Loucy (cell line): Measurements from ENCODE around the gene RGS1.

Experiments
- H2AFZ ChIP-seq: fragments of 200-600 bp; sonication (generic); 2 replicates; pipeline ENCODE4 v1.6.0; 2016; ENCODE audit warnings: antibody characterized with exemption, mild to moderate bottlenecking, low read length, moderate library complexity
- H3F3A ChIP-seq: fragments of 200-600 bp; 2 replicates; pipeline ENCODE4 v1.6.0; 2016; ENCODE audit warnings: antibody characterized with exemption, low read depth, mild to moderate bottlenecking
- H3K27me3 ChIP-seq: fragments of 200-600 bp; sonication (generic); 2 replicates; pipeline ENCODE4 v1.6.1; 2014; ENCODE audit warnings: low read length, mild to moderate bottlenecking; ENCODE audit not compliant: insufficient read depth, poor library complexity, severe bottlenecking
- H3K36me3 ChIP-seq: fragments of 200-600 bp; sonication (generic); 2 replicates; pipeline ENCODE4 v1.6.1; 2016; ENCODE audit warnings: low read length; ENCODE audit not compliant: insufficient read depth
- H3K4me1 ChIP-seq: fragments of 200-600 bp; sonication (generic); 2 replicates; pipeline ENCODE4 v1.5.1; 2014; ENCODE audit warnings: low read length, mild to moderate bottlenecking; ENCODE audit not compliant: insufficient read depth, poor library complexity, severe bottlenecking
- H3K4me2 ChIP-seq: fragments of 200-600 bp; sonication (generic); 2 replicates; pipeline ENCODE4 v1.6.0; 2014; ENCODE audit warnings: antibody characterized with exemption, low read length, low read depth, mild to moderate bottlenecking; ENCODE audit not compliant: poor library complexity, severe bottlenecking
- H3K4me3 ChIP-seq: fragments of 200-600 bp; sonication (generic); 2 replicates; pipeline ENCODE4 v1.5.1; 2014; ENCODE audit warnings: low read length, mild to moderate bottlenecking, mixed read lengths; ENCODE audit not compliant: poor library complexity, severe bottlenecking
- H3K79me2 ChIP-seq: fragments of 200-600 bp; sonication (generic); 2 replicates; pipeline ENCODE4 v1.6.1; 2014; ENCODE audit warnings: low read length; ENCODE audit not compliant: insufficient read depth
- H3K9ac ChIP-seq: fragments of 200-600 bp; sonication (generic); 2 replicates; pipeline ENCODE4 v1.6.0; 2014; ENCODE audit warnings: mild to moderate bottlenecking, low read depth, low read length, moderate library complexity; ENCODE audit not compliant: poor library complexity, severe bottlenecking
- H3K9me2 ChIP-seq: fragments of 200-600 bp; sonication (generic); replicated peaks from 2 replicates; pipeline ENCODE4 v1.6.1; 2016; ENCODE audit warnings: low read depth, low read length, mixed read lengths
- H3K9me3 ChIP-seq: fragments of 200-600 bp; sonication (generic); 2 replicates; pipeline ENCODE4 v1.6.1; 2014; ENCODE audit warnings: mild to moderate bottlenecking, antibody characterized with exemption, low read length, low read depth; ENCODE audit not compliant: insufficient read depth
- H4K20me1 ChIP-seq: fragments of 200-600 bp; sonication (generic); 2 replicates; pipeline ENCODE4 v1.6.0; 2014; ENCODE audit warnings: antibody characterized with exemption, low read length, mild to moderate bottlenecking; ENCODE audit not compliant: insufficient read depth, poor library complexity, severe bottlenecking
- EZH2phosphoT487 ChIP-seq: fragments of 200-600 bp; IDR thresholded peaks from 2 replicates; pipeline ENCODE4 v1.6.1; 2018; ENCODE audit warnings: antibody characterized with exemption, mild to moderate bottlenecking, moderate library complexity, borderline replicate concordance
- TF ChIP-seq, protein P1 (sequence below): fragments of 200-600 bp; sonication (generic); conservative IDR thresholded peaks from 2 replicates; pipeline ENCODE4 v1.5.1; 2014; ENCODE audit warnings: mild to moderate bottlenecking, antibody characterized with exemption, low read length

Gene RGS1

DNA sequence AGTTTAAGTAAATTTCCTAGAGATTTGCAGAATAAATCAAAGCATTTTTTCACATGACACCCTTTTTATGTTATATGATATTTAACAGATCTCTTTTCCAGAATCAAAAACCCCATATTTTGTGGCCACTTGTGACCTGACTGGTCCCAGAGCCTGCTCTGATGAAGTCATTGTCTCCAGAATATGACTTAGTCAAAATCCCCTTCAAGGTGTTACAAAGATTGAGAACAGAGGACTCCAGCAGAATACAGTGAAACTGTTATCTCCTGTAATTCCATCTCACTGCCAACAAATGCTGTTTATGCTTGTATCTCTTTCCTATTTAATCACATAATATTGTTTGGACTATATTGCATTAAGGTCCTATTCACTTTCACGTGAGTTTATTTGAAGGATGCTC lies 25.6 kb downstream of the RGS1 start:
- H3K9me3 ChIP-seq: no peaks in the 10 kb centered on the region
- H3K4me2 ChIP-seq: no peak overlapping the region
- no peaks in the 10 kb centered on the region for H4K20me1 ChIP-seq
- no peak overlapping the region for H3K4me3 ChIP-seq
- TF ChIP-seq, protein P1, sequence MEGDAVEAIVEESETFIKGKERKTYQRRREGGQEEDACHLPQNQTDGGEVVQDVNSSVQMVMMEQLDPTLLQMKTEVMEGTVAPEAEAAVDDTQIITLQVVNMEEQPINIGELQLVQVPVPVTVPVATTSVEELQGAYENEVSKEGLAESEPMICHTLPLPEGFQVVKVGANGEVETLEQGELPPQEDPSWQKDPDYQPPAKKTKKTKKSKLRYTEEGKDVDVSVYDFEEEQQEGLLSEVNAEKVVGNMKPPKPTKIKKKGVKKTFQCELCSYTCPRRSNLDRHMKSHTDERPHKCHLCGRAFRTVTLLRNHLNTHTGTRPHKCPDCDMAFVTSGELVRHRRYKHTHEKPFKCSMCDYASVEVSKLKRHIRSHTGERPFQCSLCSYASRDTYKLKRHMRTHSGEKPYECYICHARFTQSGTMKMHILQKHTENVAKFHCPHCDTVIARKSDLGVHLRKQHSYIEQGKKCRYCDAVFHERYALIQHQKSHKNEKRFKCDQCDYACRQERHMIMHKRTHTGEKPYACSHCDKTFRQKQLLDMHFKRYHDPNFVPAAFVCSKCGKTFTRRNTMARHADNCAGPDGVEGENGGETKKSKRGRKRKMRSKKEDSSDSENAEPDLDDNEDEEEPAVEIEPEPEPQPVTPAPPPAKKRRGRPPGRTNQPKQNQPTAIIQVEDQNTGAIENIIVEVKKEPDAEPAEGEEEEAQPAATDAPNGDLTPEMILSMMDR: no peak
- no peak for TF ChIP-seq EZH2phosphoT487
- H3K9me2 ChIP-seq: no peaks in the 10 kb centered on the region
- no peaks in the 10 kb centered on the region for H3K27me3 ChIP-seq
- no peaks in the 10 kb centered on the region for H3F3A ChIP-seq
- H3K79me2 ChIP-seq: no peaks in the 10 kb centered on the region
- peaks cover 42% of the 10 kb centered on the region for H3K4me1 ChIP-seq
- no peak overlapping the region for H2AFZ ChIP-seq
- H3K36me3 ChIP-seq: no peaks in the 10 kb centered on the region
- no peak overlapping the region for H3K9ac ChIP-seq

- Histone ChIP-seq H3K9ac (no peak overlapping the region), H3F3A (no peaks in the 10 kb centered on the region), H3K4me3 (no peak overlapping the region), H3K9me2 (no peaks in the 10 kb centered on the region), H3K4me2 (no peak overlapping the region), H2AFZ (no peak overlapping the region), H3K27me3 (no peaks in the 10 kb centered on the region), H3K9me3 (no peaks in the 10 kb centered on the region), H3K79me2 (no peaks in the 10 kb centered on the region), H4K20me1 (no peaks in the 10 kb centered on the region), H3K36me3 (no peaks in the 10 kb centered on the region), H3K4me1 (peaks cover 42% of the 10 kb centered on the region)
- TF ChIP-seq EZH2phosphoT487: no peak
- TF ChIP-seq, protein P1: no peak
These were observed 26.0 kb downstream of the RGS1 start for GRCh38 chr1:192601567-192601966.

DNA sequence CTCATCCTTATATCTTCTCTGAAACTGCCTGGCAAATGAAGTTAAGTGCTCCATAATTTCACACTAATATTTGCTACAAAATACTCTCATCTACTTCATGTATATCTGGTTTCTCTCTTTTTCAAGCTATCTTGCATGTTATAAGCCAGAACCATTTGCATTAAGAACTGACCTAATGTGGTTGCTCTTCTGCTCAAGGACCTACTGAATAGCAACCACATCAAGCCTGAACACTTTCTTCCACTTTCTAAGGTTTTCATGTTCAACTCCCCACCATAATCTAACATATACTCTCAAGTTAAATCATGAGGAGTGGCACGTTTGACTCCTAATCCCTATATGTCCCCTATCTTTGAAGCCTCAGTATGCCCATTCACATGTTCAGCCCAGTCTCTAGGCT lies 27.2 kb downstream of the RGS1 start:
- no peak overlapping the region for H3K4me3 ChIP-seq
- peaks cover 42% of the 10 kb centered on the region for H3K4me1 ChIP-seq
- no peak overlapping the region for H2AFZ ChIP-seq
- H3K79me2 ChIP-seq: no peaks in the 10 kb centered on the region
- H3K9me2 ChIP-seq: no peaks in the 10 kb centered on the region
- no peaks in the 10 kb centered on the region for H4K20me1 ChIP-seq
- no peaks in the 10 kb centered on the region for H3K9me3 ChIP-seq
- no peak overlapping the region for H3K9ac ChIP-seq
- no peak for TF ChIP-seq EZH2phosphoT487
- TF ChIP-seq, protein P1: no peak
- H3K36me3 ChIP-seq: no peaks in the 10 kb centered on the region
- no peak overlapping the region for H3K4me2 ChIP-seq
- H3K27me3 ChIP-seq: no peaks in the 10 kb centered on the region
- no peaks in the 10 kb centered on the region for H3F3A ChIP-seq
